Vagina (tissue), 2 donors: ENCODE results near the gene MTSS2. TPM values are rescaled to one million over a fixed set of nuclear protein-coding genes. Genes with fewer than 3 reads are reported as not detected.

Source experiments
- DNase-seq, 2 donors: peaks; one replicate each; pipeline ENCODE4 v3.0.0-alpha.2; 2017; ENCODE audit errors: extremely low spot score in 2 of 2
- H3K27ac ChIP-seq: fragments of 200-600 bp; sonication (generic); one replicate; pipeline ENCODE4 v1.5.1; 2019
- H3K27me3 ChIP-seq: fragments of 200-600 bp; sonication (generic); one replicate; pipeline ENCODE4 v1.5.1; 2019
- H3K36me3 ChIP-seq, 2 donors: fragments of 200-600 bp; sonication (generic); one replicate each; pipeline ENCODE4 v1.5.1; 2017 to 2019
- H3K4me1 ChIP-seq: fragments of 200-600 bp; sonication (generic); one replicate; pipeline ENCODE4 v1.5.1; 2019
- H3K4me3 ChIP-seq, 2 donors: fragments of 200-600 bp; sonication (generic); 1 replicate in 1 of 2; 2 replicates in 1 of 2; pipeline ENCODE4 v1.5.1; 2016 to 2019
- H3K9me3 ChIP-seq: fragments of 200-600 bp; sonication (generic); one replicate; pipeline ENCODE4 v1.5.1; 2019
- CTCF ChIP-seq, 3 experiments: fragments of 450-650 bp in 2 of 3; fragments of 200-600 bp in 1 of 3; sonication (generic) in 1 of 3; IDR thresholded peaks; one replicate each; pipeline ENCODE4 v1.5.1; 2017 to 2019; ENCODE audit warnings: antibody characterized with exemption in 3 of 3, mild to moderate bottlenecking in 2 of 3, moderate library complexity in 2 of 3
- POLR2A ChIP-seq, 2 donors: fragments of 450-650 bp; IDR thresholded peaks; one replicate each; pipeline ENCODE4 v1.6.1; 2017; ENCODE audit warnings: antibody characterized with exemption in 2 of 2, mild to moderate bottlenecking in 2 of 2, moderate library complexity in 2 of 2
- POLR2AphosphoS5 ChIP-seq, 2 donors: sonication (generic); formaldehyde crosslinking; IDR thresholded peaks; one replicate each; pipeline ENCODE4 v1.9.0; 2017; ENCODE audit warnings: antibody characterized with exemption in 2 of 2, mild to moderate bottlenecking in 2 of 2, low read depth in 1 of 2; ENCODE audit not compliant: insufficient read depth in 1 of 2
- intact Hi-C: fragments of 100-400 bp; cut with DNase I; formaldehyde crosslinking; loops from one replicate; pipeline ENCODE4 v1.15.1; 2023
- total RNA-seq: library from RNA; depleted of rRNA; stranded (reverse); fragments of >200 nt; gene quantifications from one replicate; pipeline ENCODE4 v1.2.3, GENCODE V29; 2016

Gene MTSS2
- total RNA-seq, 1 donor from 2014 or later = 102 TPM

- peaks cover 60% of the 10 kb centered on the region for H3K4me1 ChIP-seq
- H3K9me3 ChIP-seq = no peaks in the 10 kb centered on the region
- peaks cover 0 to 27% of the 10 kb centered on the region in 2 donors for H3K36me3 ChIP-seq
- TF ChIP-seq CTCF (IDR thresholded peaks at IDR 0.05) (no peak), POLR2A (IDR thresholded peaks at IDR 0.05) (no peak), POLR2AphosphoS5 (IDR thresholded peaks at IDR 0.05; ENCODE audit: insufficient read depth in 1 of 2, low read depth in 1 of 2) (no peak)
- peak overlapping the region; percentile 92 for H3K27ac ChIP-seq
- no peaks in the 10 kb centered on the region for H3K27me3 ChIP-seq
- no peak for DNase-seq
- intact Hi-C loops = loop anchor here (5.0 kb wide), 1 partner anchor 55 kb away; no protein-coding TSS in a partner anchor
- peak overlapping the region; percentile 73 to 91 for H3K4me3 ChIP-seq
Observed at GRCh38 chr16:70682239-70683145, 3.4 kb downstream of the MTSS2 start.

GRCh38 chr16:70681382-70682238 is 4.2 kb downstream of the MTSS2 start:
- Histone ChIP-seq H3K4me1 (peaks cover 51% of the 10 kb centered on the region), H3K36me3 (peaks cover 0 to 36% of the 10 kb centered on the region in 2 donors), H3K27me3 (no peaks in the 10 kb centered on the region), H3K4me3 (peak overlapping the region; percentile 1), H3K27ac (peak overlapping the region; percentile 92), H3K9me3 (no peaks in the 10 kb centered on the region)
- intact Hi-C loops = loop anchor here (5.0 kb wide), 1 partner anchor 56 kb away; no protein-coding TSS in a partner anchor
- TF ChIP-seq POLR2A (IDR thresholded peaks at IDR 0.05) (no peak), POLR2AphosphoS5 (IDR thresholded peaks at IDR 0.05; ENCODE audit: insufficient read depth in 1 of 2, low read depth in 1 of 2) (no peak), CTCF (IDR thresholded peaks at IDR 0.05) (no peak)
- DNase-seq = no peak

- DNase-seq = no peak
- Histone ChIP-seq H3K9me3 (no peaks in the 10 kb centered on the region), H3K27me3 (no peaks in the 10 kb centered on the region), H3K27ac (peak overlapping the region; percentile 92), H3K4me3 (peak overlapping the region in 1 of 2 donors; percentile 1), H3K36me3 (peaks cover 0 to 45% of the 10 kb centered on the region in 2 donors), H3K4me1 (peaks cover 47% of the 10 kb centered on the region)
- TF ChIP-seq POLR2AphosphoS5 (IDR thresholded peaks at IDR 0.05; ENCODE audit: insufficient read depth in 1 of 2, low read depth in 1 of 2) = no peak
- intact Hi-C loops = loop anchor here (5.0 kb wide), 1 partner anchor 57 kb away; no protein-coding TSS in a partner anchor
Observed at GRCh38 chr16:70680495-70681381, 5.1 kb downstream of the MTSS2 start.

- TF ChIP-seq CTCF (IDR thresholded peaks at IDR 0.05) (peak in 1 of 3 experiments; percentile 67), POLR2A (IDR thresholded peaks at IDR 0.05) (no peak)
- intact Hi-C loops = loop anchor here (5.0 kb wide), 2 partner anchors 57 to 92 kb away; no protein-coding TSS in a partner anchor
- Histone ChIP-seq H3K4me1 (peaks cover 47% of the 10 kb centered on the region), H3K4me3 (no peak overlapping the region), H3K9me3 (no peaks in the 10 kb centered on the region), H3K27ac (peak overlapping the region; percentile 92), H3K27me3 (no peaks in the 10 kb centered on the region), H3K36me3 (peaks cover 0 to 53% of the 10 kb centered on the region in 2 donors)
- no peak for DNase-seq
Observed at GRCh38 chr16:70679671-70680494, 6.0 kb downstream of the MTSS2 start.
